Mammary epithelial cell (primary cell): Measurements from ENCODE around the gene TMCC2.

Experiments
- EZH2 ChIP-seq: IDR thresholded peaks from 2 replicates; pipeline ENCODE4 v1.6.1; 2012; ENCODE audit warnings: low read length, inconsistent platforms, borderline replicate concordance
- TF ChIP-seq, protein P1 (sequence below), 2 donors: IDR thresholded peaks in 1 of 2; conservative IDR thresholded peaks in 1 of 2; 2 replicates each; pipeline ENCODE4 v1.5.1; 2011 to 2012; ENCODE audit warnings: inconsistent platforms in 2 of 2, low read length in 2 of 2, mild to moderate bottlenecking in 2 of 2, control low read depth in 1 of 2, low read depth in 1 of 2; ENCODE audit not compliant: insufficient read depth in 1 of 2; ENCODE audit errors: extremely low read depth in 1 of 2

DNA sequence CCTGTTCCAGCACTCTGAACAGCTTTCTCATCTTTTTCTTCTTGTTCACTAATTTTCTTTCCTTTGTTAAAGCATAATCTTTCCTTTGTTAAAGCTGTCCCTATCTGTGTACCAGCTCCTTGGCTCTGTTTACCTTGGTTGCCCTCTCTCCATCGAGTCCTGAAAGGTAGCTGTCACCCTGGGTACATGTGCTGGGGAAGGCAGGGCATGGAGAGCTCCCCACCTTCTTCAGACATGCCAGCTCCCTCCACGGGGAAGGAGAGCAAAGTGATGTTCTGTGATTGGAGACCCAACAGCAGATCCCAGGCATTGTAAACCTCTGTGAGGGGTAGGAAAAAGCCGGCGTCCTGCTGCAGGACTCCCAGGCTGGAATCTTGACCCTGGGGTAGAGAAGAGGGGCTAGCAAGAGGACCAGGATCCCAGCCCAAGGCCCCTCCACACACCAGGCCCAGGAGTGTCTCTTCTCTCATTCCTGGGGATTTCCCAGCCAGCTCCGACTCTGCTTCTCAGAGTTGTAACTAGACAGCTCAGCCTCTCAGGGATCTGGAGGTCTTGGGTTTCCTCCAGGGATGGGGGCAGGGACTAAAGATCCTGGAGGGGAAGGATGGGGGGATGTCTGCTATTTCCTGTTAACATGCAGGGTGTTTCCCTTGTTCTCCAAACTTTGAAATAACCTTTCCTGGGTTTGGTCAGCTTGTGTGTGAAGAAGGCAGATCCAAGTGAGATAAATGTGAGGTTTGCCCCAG lies 34.4 kb downstream of the TMCC2 start:
- TF ChIP-seq, protein P1, sequence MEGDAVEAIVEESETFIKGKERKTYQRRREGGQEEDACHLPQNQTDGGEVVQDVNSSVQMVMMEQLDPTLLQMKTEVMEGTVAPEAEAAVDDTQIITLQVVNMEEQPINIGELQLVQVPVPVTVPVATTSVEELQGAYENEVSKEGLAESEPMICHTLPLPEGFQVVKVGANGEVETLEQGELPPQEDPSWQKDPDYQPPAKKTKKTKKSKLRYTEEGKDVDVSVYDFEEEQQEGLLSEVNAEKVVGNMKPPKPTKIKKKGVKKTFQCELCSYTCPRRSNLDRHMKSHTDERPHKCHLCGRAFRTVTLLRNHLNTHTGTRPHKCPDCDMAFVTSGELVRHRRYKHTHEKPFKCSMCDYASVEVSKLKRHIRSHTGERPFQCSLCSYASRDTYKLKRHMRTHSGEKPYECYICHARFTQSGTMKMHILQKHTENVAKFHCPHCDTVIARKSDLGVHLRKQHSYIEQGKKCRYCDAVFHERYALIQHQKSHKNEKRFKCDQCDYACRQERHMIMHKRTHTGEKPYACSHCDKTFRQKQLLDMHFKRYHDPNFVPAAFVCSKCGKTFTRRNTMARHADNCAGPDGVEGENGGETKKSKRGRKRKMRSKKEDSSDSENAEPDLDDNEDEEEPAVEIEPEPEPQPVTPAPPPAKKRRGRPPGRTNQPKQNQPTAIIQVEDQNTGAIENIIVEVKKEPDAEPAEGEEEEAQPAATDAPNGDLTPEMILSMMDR (conservative IDR thresholded peaks at IDR 0.05 in 1 of 2, IDR thresholded peaks at IDR 0.05 in 1 of 2; ENCODE audit: extremely low read depth in 1 of 2, insufficient read depth in 1 of 2, low read depth in 1 of 2, low read length in 2 of 2), result no peak
- no peak for TF ChIP-seq EZH2
